ENCODE data around the gene SUGP1.
A peak's percentile ranks its signal among the peaks of the same experiment; 100 is the strongest.

The SUGP1 gene

GRCh38 chr19:19285686-19286085, 34.6 kb downstream of the SUGP1 start:
- FAIRE-seq = no peak
- no peak for TF ChIP-seq POLR2AphosphoS5 (IDR thresholded peaks at IDR 0.05; ENCODE audit: low read depth, low read length)
- TF ChIP-seq TAF1 (IDR thresholded peaks at IDR 0.05; ENCODE audit: borderline replicate concordance, low read depth, low read length) = no peak
- no peak for DNase-seq (ENCODE audit: insufficient read length)

GRCh38 chr19:19280561-19280960, 39.7 kb downstream of the SUGP1 start:
- DNase-seq (ENCODE audit: insufficient read length) = no peak
- FAIRE-seq = no peak
- TF ChIP-seq TAF1 (IDR thresholded peaks at IDR 0.05; ENCODE audit: borderline replicate concordance, low read depth, low read length) (no peak), POLR2AphosphoS5 (IDR thresholded peaks at IDR 0.05; ENCODE audit: low read depth, low read length) (no peak), POLR2A (IDR thresholded peaks at IDR 0.05; ENCODE audit: low read depth, low read length) (no peak)

GRCh38 chr19:19279853-19280252, 40.5 kb downstream of the SUGP1 start:
- FAIRE-seq = no peak
- no peak for TF ChIP-seq POLR2A (IDR thresholded peaks at IDR 0.05; ENCODE audit: low read depth, low read length)
- no peak for TF ChIP-seq POLR2AphosphoS5 (IDR thresholded peaks at IDR 0.05; ENCODE audit: low read depth, low read length)
- no peak for TF ChIP-seq TAF1 (IDR thresholded peaks at IDR 0.05; ENCODE audit: borderline replicate concordance, low read depth, low read length)
- no peak for DNase-seq (ENCODE audit: insufficient read length)

GRCh38 chr19:19279062-19279612, 41.2 kb downstream of the SUGP1 start:
- DNase-seq (ENCODE audit: insufficient read length) (no peak), FAIRE-seq (no peak)
- no peak for TF ChIP-seq TAF1 (IDR thresholded peaks at IDR 0.05; ENCODE audit: borderline replicate concordance, low read depth, low read length)
- TF ChIP-seq POLR2A (IDR thresholded peaks at IDR 0.05; ENCODE audit: low read depth, low read length) = no peak
- no peak for TF ChIP-seq POLR2AphosphoS5 (IDR thresholded peaks at IDR 0.05; ENCODE audit: low read depth, low read length)

GRCh38 chr19:19278315-19278714, 42.0 kb downstream of the SUGP1 start:
- DNase-seq (ENCODE audit: insufficient read length) (no peak), FAIRE-seq (no peak)
- TF ChIP-seq TAF1 (IDR thresholded peaks at IDR 0.05; ENCODE audit: borderline replicate concordance, low read depth, low read length) = no peak

GRCh38 chr19:19276851-19277250, 43.5 kb downstream of the SUGP1 start:
- DNase-seq (ENCODE audit: insufficient read length) (no peak), FAIRE-seq (no peak)
- TF ChIP-seq POLR2AphosphoS5 (IDR thresholded peaks at IDR 0.05; ENCODE audit: low read depth, low read length) (no peak), POLR2A (IDR thresholded peaks at IDR 0.05; ENCODE audit: low read depth, low read length) (no peak), TAF1 (IDR thresholded peaks at IDR 0.05; ENCODE audit: borderline replicate concordance, low read depth, low read length) (no peak)

GRCh38 chr19:19276386-19276785, 43.9 kb downstream of the SUGP1 start:
- no peak for FAIRE-seq
- peak; percentile 7 for DNase-seq (ENCODE audit: insufficient read length)
- TF ChIP-seq TAF1 (IDR thresholded peaks at IDR 0.05; ENCODE audit: borderline replicate concordance, low read depth, low read length) (no peak), POLR2AphosphoS5 (IDR thresholded peaks at IDR 0.05; ENCODE audit: low read depth, low read length) (no peak), POLR2A (IDR thresholded peaks at IDR 0.05; ENCODE audit: low read depth, low read length) (no peak)

GRCh38 chr19:19274716-19275565, 45.4 kb downstream of the SUGP1 start:
- DNase-seq (ENCODE audit: insufficient read length) = peak; percentile 20
- TF ChIP-seq TAF1 (IDR thresholded peaks at IDR 0.05; ENCODE audit: borderline replicate concordance, low read depth, low read length) (no peak), POLR2A (IDR thresholded peaks at IDR 0.05; ENCODE audit: low read depth, low read length) (no peak), POLR2AphosphoS5 (IDR thresholded peaks at IDR 0.05; ENCODE audit: low read depth, low read length) (no peak)
- no peak for FAIRE-seq

- no peak for FAIRE-seq
- TF ChIP-seq TAF1 (IDR thresholded peaks at IDR 0.05; ENCODE audit: borderline replicate concordance, low read depth, low read length) (no peak), POLR2AphosphoS5 (IDR thresholded peaks at IDR 0.05; ENCODE audit: low read depth, low read length) (no peak), POLR2A (IDR thresholded peaks at IDR 0.05; ENCODE audit: low read depth, low read length) (no peak)
- DNase-seq (ENCODE audit: insufficient read length) = peak; percentile 13
These were observed 46.2 kb downstream of the SUGP1 start for GRCh38 chr19:19274146-19274545.

- peak; percentile 13 for DNase-seq (ENCODE audit: insufficient read length)
- no peak for TF ChIP-seq POLR2AphosphoS5 (IDR thresholded peaks at IDR 0.05; ENCODE audit: low read depth, low read length)
- no peak for TF ChIP-seq TAF1 (IDR thresholded peaks at IDR 0.05; ENCODE audit: borderline replicate concordance, low read depth, low read length)
- TF ChIP-seq POLR2A (IDR thresholded peaks at IDR 0.05; ENCODE audit: low read depth, low read length) = no peak
- no peak for FAIRE-seq
These were observed 48.3 kb downstream of the SUGP1 start for GRCh38 chr19:19271828-19272599.

GRCh38 chr19:19270749-19271571, 49.3 kb downstream of the SUGP1 start:
- FAIRE-seq = no peak
- DNase-seq (ENCODE audit: insufficient read length) = peak; percentile 9
- TF ChIP-seq TAF1 (IDR thresholded peaks at IDR 0.05; ENCODE audit: borderline replicate concordance, low read depth, low read length) = no peak
- no peak for TF ChIP-seq POLR2A (IDR thresholded peaks at IDR 0.05; ENCODE audit: low read depth, low read length)
- TF ChIP-seq POLR2AphosphoS5 (IDR thresholded peaks at IDR 0.05; ENCODE audit: low read depth, low read length) = no peak
